Osteoblast (primary cell): ENCODE results near the gene MYOM3. TPM values are rescaled to one million over a fixed set of nuclear protein-coding genes. Genes with fewer than 3 reads are reported as not detected.

ENCODE experiments used
- DNase-seq: peaks from one replicate; pipeline ENCODE4 v3.0.0; 2011; ENCODE audit warnings: low spot score, mixed read lengths; ENCODE audit not compliant: insufficient read length; ENCODE audit errors: missing footprints
- H2AFZ ChIP-seq: 2 replicates; pipeline ENCODE4 v1.6.0; 2011; ENCODE audit warnings: mild to moderate bottlenecking, low read length
- H3K27ac ChIP-seq: 2 replicates; pipeline ENCODE4 v1.5.1; 2011; ENCODE audit warnings: mild to moderate bottlenecking, low read depth, low read length, moderate library complexity
- H3K27me3 ChIP-seq: 2 replicates; pipeline ENCODE4 v1.6.0; 2012; ENCODE audit warnings: mild to moderate bottlenecking, control low read depth, inconsistent platforms, low read length, moderate library complexity; ENCODE audit not compliant: insufficient read depth
- H3K36me3 ChIP-seq: 2 replicates; pipeline ENCODE4 v1.5.1; 2011; ENCODE audit warnings: mild to moderate bottlenecking, low read length, control low read depth, moderate library complexity; ENCODE audit not compliant: insufficient read depth
- H3K4me1 ChIP-seq: 2 replicates; pipeline ENCODE4 v1.5.1; 2011; ENCODE audit warnings: mild to moderate bottlenecking, low read length, control low read depth, moderate library complexity; ENCODE audit not compliant: insufficient read depth
- H3K4me2 ChIP-seq: 2 replicates; pipeline ENCODE4 v1.6.0; 2011; ENCODE audit warnings: mild to moderate bottlenecking, low read length; ENCODE audit not compliant: insufficient read depth
- H3K4me3 ChIP-seq: fragments of 200-600 bp; sonication (generic); 3 replicates; pipeline ENCODE4 v1.5.1; 2012; ENCODE audit warnings: mild to moderate bottlenecking, low read length, inconsistent platforms; ENCODE audit not compliant: insufficient read depth
- H3K79me2 ChIP-seq: 2 replicates; pipeline ENCODE4 v1.6.0; 2012; ENCODE audit warnings: mild to moderate bottlenecking, low read length, control low read depth, inconsistent platforms; ENCODE audit not compliant: insufficient read depth
- H3K9me3 ChIP-seq: 2 replicates; pipeline ENCODE4 v1.5.1; 2011; ENCODE audit warnings: low read depth, low read length, control low read depth
- H4K20me1 ChIP-seq: 2 replicates; pipeline ENCODE4 v1.6.0; 2012; ENCODE audit warnings: mild to moderate bottlenecking, low read length, control low read depth; ENCODE audit not compliant: insufficient read depth
- total RNA-seq: library from RNA; depleted of rRNA; stranded (reverse); fragments of >200 nt; gene quantifications from 2 replicates; pipeline ENCODE4 v1.2.3, GENCODE V29; 2012
- TF ChIP-seq, protein P1 (sequence below): IDR thresholded peaks from 2 replicates; pipeline ENCODE4 v1.5.1; 2011; ENCODE audit warnings: mild to moderate bottlenecking, low read depth, low read length, moderate library complexity; ENCODE audit errors: extremely low read depth

MYOM3 gene
- total RNA-seq, 1 donor = under 0.01 TPM

DNA sequence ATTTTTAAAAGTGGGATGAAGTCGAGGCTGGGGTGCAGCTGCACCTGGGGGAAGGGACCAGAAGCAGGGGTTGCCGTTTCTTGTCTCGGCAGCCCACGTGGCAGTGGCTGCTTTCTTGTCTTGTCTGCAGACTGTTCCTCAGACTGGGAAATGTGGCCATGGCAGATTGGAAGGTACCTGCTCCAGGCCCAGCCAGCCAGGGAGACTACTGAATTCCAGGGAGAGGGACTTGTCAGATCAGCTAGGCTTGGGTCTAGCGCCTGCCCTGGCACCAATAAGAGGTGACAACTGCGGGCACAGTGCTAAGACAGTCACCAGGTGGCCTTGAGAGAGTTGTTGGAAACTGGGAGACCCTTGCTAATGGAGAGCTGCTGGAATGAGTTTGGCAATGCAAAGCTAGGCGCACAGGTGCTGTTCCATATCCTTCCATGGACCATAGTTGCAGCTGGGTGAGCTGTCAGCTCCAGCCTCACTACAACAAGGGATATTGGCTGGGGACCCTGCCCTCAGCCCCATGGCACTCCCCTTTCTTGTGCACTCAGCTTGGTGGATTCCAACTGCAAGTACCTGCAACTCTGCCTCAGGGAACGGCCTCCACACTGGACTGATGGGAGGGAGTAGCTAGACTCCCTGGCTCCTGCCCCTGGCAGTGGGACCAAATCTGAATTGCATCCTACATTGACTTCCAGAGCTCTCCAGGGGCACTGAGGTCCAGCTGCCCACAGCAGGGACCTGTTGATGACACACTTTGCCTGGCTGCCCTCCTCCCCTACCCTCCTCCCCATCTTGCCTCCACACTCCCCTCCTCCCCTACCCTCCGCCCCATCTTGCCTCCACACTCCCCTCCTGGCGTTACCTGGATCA, 40.9 kb upstream of the MYOM3 start:
- H3K4me1 ChIP-seq = peaks cover 7% of the 10 kb centered on the region
- no peaks in the 10 kb centered on the region for H4K20me1 ChIP-seq
- H3K27ac ChIP-seq = no peak overlapping the region
- H3K36me3 ChIP-seq = no peaks in the 10 kb centered on the region
- H3K27me3 ChIP-seq = peaks cover 34% of the 10 kb centered on the region
- no peaks in the 10 kb centered on the region for H3K9me3 ChIP-seq
- H3K4me3 ChIP-seq = no peak overlapping the region
- no peak overlapping the region for H3K4me2 ChIP-seq
- no peak for DNase-seq
- H3K79me2 ChIP-seq = no peaks in the 10 kb centered on the region
- TF ChIP-seq, protein P1, sequence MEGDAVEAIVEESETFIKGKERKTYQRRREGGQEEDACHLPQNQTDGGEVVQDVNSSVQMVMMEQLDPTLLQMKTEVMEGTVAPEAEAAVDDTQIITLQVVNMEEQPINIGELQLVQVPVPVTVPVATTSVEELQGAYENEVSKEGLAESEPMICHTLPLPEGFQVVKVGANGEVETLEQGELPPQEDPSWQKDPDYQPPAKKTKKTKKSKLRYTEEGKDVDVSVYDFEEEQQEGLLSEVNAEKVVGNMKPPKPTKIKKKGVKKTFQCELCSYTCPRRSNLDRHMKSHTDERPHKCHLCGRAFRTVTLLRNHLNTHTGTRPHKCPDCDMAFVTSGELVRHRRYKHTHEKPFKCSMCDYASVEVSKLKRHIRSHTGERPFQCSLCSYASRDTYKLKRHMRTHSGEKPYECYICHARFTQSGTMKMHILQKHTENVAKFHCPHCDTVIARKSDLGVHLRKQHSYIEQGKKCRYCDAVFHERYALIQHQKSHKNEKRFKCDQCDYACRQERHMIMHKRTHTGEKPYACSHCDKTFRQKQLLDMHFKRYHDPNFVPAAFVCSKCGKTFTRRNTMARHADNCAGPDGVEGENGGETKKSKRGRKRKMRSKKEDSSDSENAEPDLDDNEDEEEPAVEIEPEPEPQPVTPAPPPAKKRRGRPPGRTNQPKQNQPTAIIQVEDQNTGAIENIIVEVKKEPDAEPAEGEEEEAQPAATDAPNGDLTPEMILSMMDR = no peak
- H2AFZ ChIP-seq = no peak overlapping the region

DNA sequence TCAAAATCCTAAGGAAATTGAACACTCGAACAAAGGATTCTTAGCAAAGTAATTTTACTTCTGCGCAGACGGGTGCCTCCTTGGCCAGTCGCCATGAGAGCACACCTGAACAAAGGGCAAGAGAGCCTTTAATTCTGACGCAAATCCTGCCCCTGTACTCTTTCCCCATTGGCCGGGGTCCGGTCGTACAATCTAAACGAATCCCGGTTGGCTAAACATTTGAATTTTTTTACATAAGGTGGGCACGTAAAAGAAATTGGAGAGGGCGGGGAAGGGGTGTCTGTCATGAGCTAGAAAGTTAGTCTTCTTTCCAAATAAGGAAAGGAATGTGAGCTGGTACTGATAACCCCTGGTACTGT, 39.2 kb upstream of the MYOM3 start:
- Histone ChIP-seq H4K20me1 (no peaks in the 10 kb centered on the region), H3K79me2 (no peaks in the 10 kb centered on the region), H3K9me3 (no peaks in the 10 kb centered on the region), H3K4me1 (peaks cover 7% of the 10 kb centered on the region), H3K4me2 (no peak overlapping the region), H2AFZ (no peak overlapping the region), H3K36me3 (no peaks in the 10 kb centered on the region), H3K4me3 (no peak overlapping the region), H3K27ac (no peak overlapping the region), H3K27me3 (peaks cover 32% of the 10 kb centered on the region)
- DNase-seq = no peak
- TF ChIP-seq, protein P1 = no peak

DNA sequence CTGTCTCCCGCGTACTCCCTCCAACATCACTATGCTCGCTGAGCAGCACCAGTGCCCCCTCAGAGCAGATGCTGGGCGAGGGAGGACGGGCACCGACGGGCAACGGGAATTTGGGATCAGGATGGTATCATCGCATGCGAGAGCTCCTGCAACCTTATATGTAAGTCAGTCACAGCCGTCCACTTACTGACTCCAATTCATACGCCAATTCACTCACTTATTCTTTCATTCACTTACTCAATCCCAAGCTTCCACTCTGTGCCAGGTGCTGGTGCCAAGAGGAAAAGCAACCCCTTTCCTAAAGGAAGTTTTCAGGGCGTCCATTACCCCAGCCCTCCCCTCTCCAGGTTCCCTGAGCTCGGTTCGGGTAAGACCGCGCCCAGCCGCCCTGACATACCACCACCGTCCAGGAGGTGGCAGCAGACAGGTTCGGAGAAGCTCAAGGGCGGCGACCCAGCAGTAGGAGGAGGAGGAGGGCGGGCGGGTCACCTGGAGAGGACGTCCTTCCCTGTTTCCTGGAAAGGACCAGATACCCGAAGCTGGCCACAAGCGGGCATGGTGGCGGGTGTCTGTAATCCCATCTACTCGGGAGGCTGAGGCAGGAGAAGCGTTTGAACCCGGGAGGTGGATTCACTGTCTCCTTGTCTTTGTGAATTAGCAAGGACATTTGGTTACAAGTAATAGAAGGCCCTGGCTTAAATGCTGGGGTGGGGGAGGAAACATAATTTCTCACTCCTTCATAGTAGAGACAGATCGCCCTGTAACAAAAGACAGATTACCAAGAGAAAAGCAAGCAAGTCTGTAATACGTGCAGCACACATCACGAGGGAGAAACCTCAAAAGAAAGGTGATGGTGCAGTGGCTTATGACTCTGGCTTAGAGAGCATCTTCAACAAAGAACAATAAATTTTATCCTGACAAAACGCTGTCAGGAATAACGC, 38.6 kb upstream of the MYOM3 start:
- no peaks in the 10 kb centered on the region for H3K36me3 ChIP-seq
- peaks cover 7% of the 10 kb centered on the region for H3K4me1 ChIP-seq
- no peaks in the 10 kb centered on the region for H4K20me1 ChIP-seq
- peaks cover 30% of the 10 kb centered on the region for H3K27me3 ChIP-seq
- no peaks in the 10 kb centered on the region for H3K79me2 ChIP-seq
- peak; percentile 88 for DNase-seq
- no peaks in the 10 kb centered on the region for H3K9me3 ChIP-seq
- TF ChIP-seq, protein P1 = peak; percentile 83
- H2AFZ ChIP-seq = peak overlapping the region; percentile 17
- no peak overlapping the region for H3K27ac ChIP-seq
- H3K4me2 ChIP-seq = peak overlapping the region; percentile 63
- H3K4me3 ChIP-seq = peak overlapping the region; percentile 52

DNA sequence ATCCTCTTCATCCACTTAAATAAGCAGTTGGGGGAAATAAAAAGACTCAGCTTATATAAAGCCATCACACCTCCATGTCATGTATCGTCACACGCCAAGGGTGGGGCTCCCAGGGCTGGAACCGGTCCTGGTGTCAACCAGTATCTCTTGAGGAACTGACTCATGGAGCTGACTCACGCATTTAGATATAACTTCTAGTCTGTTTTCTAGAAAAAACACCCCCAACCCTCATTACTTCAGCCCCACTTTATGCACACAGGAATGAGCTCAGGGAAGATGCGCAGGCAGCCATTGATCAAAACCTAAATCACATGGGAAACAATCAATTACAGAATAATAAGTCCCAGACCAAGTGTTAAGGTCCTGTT, 37.9 kb upstream of the MYOM3 start:
- H2AFZ ChIP-seq = peak overlapping the region; percentile 17
- H3K36me3 ChIP-seq = no peaks in the 10 kb centered on the region
- H3K79me2 ChIP-seq = no peaks in the 10 kb centered on the region
- peaks cover 7% of the 10 kb centered on the region for H3K4me1 ChIP-seq
- peak overlapping the region; percentile 63 for H3K4me2 ChIP-seq
- peak overlapping the region; percentile 52 for H3K4me3 ChIP-seq
- peaks cover 30% of the 10 kb centered on the region for H3K27me3 ChIP-seq
- no peaks in the 10 kb centered on the region for H4K20me1 ChIP-seq
- TF ChIP-seq, protein P1 = no peak
- H3K27ac ChIP-seq = no peak overlapping the region
- H3K9me3 ChIP-seq = no peaks in the 10 kb centered on the region
- peak; percentile 91 for DNase-seq
